GM19023 (cell line): Measurements from ENCODE around the gene SHC3.

Source experiments
- ATAC-seq: cut with Tn5 transposase; IDR thresholded peaks from one replicate; pipeline ENCODE4 v1.9.1; 2021; ENCODE audit warnings: mild to moderate bottlenecking, moderate library complexity; ENCODE audit not compliant: unreplicated experiment

Gene SHC3

DNA sequence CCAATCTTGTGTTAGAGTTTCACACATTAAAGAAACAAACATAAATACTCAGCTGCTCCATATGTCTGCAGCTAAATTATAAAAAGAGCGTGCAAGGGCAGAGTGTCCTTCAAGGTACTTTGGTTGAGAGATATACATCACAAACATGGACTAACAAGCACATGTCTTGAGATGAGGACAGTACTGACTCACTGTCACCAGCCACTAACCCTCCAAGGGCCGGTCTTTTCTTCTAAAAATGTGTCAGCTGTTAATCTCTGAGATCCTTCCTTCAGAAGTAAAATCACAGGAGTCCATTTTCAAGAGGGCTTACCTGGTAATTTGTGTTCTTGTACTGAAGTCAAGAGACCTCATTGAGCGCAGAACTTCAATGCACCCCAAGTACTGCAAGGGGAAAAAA lies 66.4 kb downstream of the SHC3 start:
- ATAC-seq = no peak

- no peak for ATAC-seq
Observed at GRCh38 chr9:89109666-89110065, 69.0 kb downstream of the SHC3 start.

GRCh38 chr9:89107406-89107805 lies 71.2 kb downstream of the SHC3 start:
- ATAC-seq = no peak

GRCh38 chr9:89106224-89106851 lies 72.3 kb downstream of the SHC3 start:
- no peak for ATAC-seq

DNA sequence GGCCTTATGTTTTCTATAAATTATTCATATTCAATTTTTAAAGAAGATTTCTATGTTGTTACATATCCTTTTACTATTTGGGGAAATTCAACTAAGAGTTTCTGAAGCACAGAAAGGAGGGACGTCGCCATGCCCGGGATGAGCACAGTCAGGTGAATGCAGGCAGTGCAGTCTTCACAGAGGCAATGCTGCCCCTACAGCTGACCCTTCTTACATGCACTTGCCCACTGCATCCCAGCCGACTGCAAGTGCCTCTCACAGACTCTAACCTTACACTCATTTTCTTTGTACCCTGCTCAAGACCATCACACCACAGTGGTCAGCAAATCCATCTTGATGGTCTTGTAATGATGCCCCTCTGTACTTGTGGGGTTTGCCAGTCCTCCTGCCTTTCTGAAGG lies 73.8 kb downstream of the SHC3 start:
- ATAC-seq = no peak

DNA sequence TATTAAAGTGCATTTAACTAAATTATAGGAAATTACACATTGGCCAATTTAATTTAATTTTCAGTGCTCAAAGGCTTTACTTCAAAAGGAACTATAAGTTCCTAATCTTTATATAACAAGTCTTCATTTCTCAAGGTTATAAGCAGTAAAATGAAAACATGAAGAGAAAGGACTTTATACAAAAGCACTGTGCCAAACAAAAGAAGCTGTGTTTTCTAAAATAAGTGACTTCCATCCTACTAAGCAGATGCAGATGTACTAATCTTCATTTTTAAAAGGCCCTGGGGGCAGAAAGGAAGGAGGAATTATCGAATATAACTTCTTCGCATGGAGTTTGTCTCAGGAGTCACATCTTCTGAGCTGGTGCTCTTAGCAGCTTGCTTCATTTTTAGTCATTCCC lies 81.4 kb downstream of the SHC3 start:
- ATAC-seq = no peak

GRCh38 chr9:89096807-89097206 lies 81.8 kb downstream of the SHC3 start:
- no peak for ATAC-seq

GRCh38 chr9:89095761-89096528 lies 82.7 kb downstream of the SHC3 start:
- no peak for ATAC-seq

DNA sequence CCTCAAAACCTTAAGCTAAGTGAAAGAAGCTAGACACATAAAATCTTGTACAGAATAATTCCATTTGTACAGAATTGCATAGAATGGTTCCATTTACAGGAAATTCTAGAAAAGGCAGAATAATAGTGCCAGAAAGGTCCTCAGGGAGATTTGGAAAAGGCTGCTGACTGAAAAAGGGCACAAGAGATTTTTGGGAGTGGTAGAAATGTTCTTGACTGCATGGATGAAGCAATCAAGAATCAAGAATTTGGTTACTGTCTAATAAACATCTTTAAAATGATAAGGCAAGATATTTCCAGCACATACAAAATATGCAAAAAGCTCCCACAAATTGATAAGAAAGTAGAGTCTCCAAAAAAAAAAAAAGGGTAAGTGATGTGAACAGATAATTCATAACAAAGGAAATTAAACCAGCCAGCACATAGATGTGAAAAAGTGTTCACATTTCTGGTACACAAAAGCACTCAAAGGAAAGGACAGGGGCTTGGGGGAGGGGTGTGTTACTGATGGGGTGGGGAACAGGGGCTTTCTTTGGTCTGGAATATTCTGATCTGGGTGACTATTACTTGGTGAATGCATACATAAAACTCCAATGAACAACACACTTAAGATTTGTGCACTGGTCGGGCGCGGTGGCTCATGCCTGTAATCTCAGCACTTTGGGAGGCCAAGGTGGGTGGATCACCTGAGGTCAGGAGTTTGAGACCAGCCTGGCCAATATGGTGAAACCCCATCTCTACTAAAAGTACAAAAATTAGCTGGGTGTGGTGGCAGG lies 85.2 kb downstream of the SHC3 start:
- ATAC-seq = no peak

DNA sequence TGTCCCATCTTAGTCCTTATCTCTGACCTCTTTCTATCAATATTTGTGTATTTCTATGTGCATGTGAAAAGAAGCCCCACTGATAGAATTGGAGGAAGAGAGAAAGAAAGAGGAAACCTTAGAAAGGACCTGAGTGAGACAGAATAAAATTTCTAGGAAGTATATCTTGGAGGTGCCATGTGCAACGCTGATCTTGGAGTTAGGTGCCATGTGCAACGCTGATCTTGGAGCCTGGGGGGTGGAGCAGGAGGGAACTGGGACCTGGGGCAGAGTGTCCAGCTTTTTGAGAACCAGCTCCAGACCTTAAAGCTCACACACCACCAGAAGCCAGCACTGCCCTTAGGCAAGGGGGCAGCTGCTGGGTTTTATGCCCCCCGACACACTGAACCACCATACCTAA lies 89.4 kb downstream of the SHC3 start:
- no peak for ATAC-seq

- ATAC-seq = no peak
Observed at GRCh38 chr9:89083626-89084025, 95.0 kb downstream of the SHC3 start.

DNA sequence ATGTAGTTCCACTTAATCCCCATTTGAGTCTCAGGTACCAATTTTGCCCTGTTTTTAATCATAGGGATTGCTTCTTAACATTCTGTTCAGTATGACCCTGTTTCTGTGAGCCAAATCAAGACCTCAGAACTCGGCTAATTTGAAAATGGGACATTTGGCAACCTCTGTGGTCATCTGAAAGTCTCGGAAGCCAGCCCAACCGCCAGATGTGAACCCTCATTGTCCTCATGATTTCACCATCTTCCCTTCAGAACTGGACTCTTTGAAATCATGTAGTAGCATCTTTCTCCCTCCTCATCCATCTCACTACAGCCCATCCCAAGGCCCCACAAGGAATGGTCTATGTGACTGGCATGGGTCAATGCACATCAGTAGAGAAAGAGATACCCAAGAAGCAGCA lies 98.4 kb downstream of the SHC3 start:
- ATAC-seq = no peak

GRCh38 chr9:89079391-89079790 lies 99.2 kb downstream of the SHC3 start:
- no peak for ATAC-seq

DNA sequence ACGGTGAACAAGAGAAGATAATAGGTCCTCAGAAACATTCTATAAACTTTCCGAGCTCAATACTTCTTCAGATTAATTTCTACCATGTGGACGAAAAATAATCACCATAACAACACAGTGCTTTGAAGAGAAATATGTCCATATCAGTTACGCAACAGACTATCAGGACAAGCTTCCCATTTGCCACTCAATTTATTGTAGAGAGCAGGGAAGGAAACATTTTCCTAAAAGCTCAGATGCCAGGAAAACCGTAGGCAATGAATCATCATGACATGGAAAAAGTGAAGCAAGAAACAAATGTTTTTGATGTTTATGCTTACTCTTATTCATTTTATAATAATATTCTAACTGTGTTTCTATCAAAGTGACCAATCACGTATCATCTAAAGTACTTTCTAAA lies 99.8 kb downstream of the SHC3 start:
- ATAC-seq = no peak

DNA sequence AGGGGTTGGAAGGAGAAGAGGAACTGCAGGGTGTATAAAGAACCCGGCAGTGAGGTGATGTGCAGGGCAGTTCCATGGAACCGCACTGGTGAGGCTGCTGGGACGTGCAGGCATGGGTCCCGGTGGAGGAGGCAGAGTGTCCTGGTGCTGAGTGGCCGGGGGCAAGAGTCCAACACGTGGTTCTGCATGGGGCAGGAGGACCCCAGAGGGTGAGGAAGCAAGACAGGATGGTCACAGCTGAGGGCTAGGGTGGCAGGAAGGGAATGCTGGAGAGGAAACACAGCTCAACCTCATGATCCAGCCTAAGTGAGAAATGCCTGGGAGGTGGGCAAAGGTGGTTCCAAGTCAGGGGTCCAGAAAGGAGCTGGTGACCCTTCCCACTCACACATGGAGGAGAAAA lies 100.2 kb downstream of the SHC3 start:
- no peak for ATAC-seq

GRCh38 chr9:89077519-89077918 lies 101.1 kb downstream of the SHC3 start:
- ATAC-seq = peak; percentile 80

- ATAC-seq = no peak
Observed at GRCh38 chr9:89073397-89073796, 105.2 kb downstream of the SHC3 start.

GRCh38 chr9:89071591-89071990 lies 107.0 kb downstream of the SHC3 start:
- no peak for ATAC-seq

- no peak for ATAC-seq
Observed at GRCh38 chr9:89066835-89067234, 111.8 kb downstream of the SHC3 start.

DNA sequence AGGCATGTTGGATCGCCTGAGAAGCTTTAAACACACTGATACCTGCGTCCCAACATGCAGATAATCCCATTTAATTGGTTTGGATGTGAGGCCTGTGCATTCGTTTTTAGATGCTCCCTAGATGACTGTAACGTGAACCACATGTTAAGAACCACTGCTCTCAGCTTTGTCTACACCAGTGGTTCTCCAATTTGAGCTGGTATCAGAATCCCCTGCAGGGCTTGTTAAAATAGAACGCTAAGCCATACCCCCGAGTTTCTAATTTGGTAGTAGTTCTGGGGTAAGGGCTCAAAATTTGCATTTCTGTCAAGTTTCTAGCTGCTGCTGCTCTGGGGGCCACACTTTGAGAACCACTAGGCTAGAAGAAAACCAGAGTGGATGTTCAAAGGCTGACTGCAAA lies 112.7 kb downstream of the SHC3 start:
- no peak for ATAC-seq

DNA sequence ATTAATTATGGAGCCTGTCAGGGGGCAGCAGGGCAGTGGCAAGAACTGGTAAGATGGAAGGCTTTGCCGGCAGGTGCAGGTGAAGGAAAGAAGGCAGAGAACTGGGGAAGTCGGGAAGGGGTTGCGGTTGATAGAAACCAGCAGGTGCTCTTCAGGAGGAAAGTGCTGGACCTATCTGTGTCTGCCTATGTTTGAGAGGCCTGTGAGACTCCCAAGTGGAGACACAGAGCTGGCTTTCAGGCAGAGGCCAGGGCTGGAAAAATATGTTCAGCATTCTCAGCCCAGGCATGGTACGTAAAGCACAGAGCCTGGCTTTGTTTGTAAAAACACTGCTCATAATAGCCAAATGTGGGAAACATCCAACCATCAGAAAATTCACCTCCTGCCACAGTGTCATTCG lies 117.8 kb downstream of the SHC3 start:
- no peak for ATAC-seq

DNA sequence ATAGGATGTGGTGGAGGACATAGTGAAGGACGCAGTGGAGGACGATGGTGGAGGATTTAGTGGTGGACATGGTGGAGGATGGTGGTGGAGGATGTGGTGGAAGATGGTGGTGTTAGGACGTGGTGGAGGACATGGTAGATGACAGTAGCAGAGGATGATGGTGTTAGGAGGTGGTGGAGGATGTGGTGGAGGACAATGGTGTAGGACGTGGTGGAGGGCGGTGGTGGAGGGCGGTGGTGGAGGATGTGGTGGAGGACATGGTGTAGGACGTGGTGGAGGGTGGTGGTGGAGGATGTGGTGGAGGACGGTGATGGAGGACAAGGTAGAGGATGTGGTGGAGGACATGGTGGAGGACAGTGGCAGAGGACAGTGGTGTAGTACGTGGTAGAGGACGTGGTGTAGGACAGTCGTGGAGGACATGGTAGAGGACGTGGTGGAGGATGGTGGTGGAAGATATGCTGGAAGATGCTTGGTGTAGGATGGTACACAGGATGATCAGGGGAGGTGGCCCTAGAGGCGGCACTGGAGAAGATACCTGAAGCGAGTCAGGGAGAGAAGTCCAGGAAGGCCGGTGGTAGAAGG lies 118.6 kb downstream of the SHC3 start:
- no peak for ATAC-seq
